ENCODE results near the gene SIK3. TPM values are rescaled to one million over a fixed set of nuclear protein-coding genes. Genes with fewer than 3 reads are reported as not detected.
"Not testable (repeated sequence)": the region's sequence is repeated elsewhere in the genome, so short reads cannot be mapped to it uniquely, and the experiment has no call there.

Gene SIK3
- total RNA-seq, 2 experiments from 2014 or later: 41.4 to 41.9 TPM

GRCh38 chr11:117117681-117118080, 19.5 kb upstream of the SIK3 start:
- ChIA-PET CTCF (no interaction called here), POLR2A (no interaction called here)

- CTCF ChIA-PET, POLR2A ChIA-PET: not testable (repeated sequence)
Measured at GRCh38 chr11:117112939-117113338, 14.7 kb upstream of the SIK3 start.

GRCh38 chr11:117112497-117112896, 14.3 kb upstream of the SIK3 start:
- POLR2A ChIA-PET, CTCF ChIA-PET: not testable (repeated sequence)

GRCh38 chr11:117110294-117110950, 12.2 kb upstream of the SIK3 start:
- ChIA-PET POLR2A (no interaction called here), CTCF (no interaction called here)

- ChIA-PET POLR2A (no interaction called here), CTCF (interaction anchor here (1.0 to 4.7 kb wide), 2 partner anchors 271 to 318 kb away, joined by 3 to 40 read pairs; partner anchors contain the start of gene APOA5)
Measured at GRCh38 chr11:117107701-117108590, 9.7 kb upstream of the SIK3 start.

- ChIA-PET CTCF (interaction anchor here (1.8 kb wide), 1 partner anchor 126 kb away, joined by 4 read pairs; no protein-coding TSS in a partner anchor), POLR2A (no interaction called here)
Measured at GRCh38 chr11:117100556-117100955, 2.3 kb upstream of the SIK3 start.

- POLR2A ChIA-PET: no interaction called here
- CTCF ChIA-PET: interaction anchor here (1.8 kb wide), 1 partner anchor 127 kb away, joined by 4 read pairs; no protein-coding TSS in a partner anchor
Measured at GRCh38 chr11:117099696-117100095, 1.5 kb upstream of the SIK3 start.

- ChIA-PET POLR2A (interaction anchor here (0.5 to 1.9 kb wide), 9 partner anchors 37 to 262 kb away, joined by 3 to 8 read pairs (median 4); no protein-coding TSS in a partner anchor), CTCF (interaction anchor here (1.3 kb wide), 1 partner anchor 245 kb away, joined by 5 read pairs; no protein-coding TSS in a partner anchor)
Measured at GRCh38 chr11:117097389-117098268, 599 bp downstream of the SIK3 start.

- CTCF ChIA-PET: no interaction called here
Measured at GRCh38 chr11:117097014-117097388, 1.2 kb downstream of the SIK3 start.

GRCh38 chr11:117096201-117096991, 1.8 kb downstream of the SIK3 start:
- POLR2A ChIA-PET: interaction anchor here (0.7 to 1.6 kb wide), 6 partner anchors 69 to 260 kb away, joined by 3 to 4 read pairs (median 4); no protein-coding TSS in a partner anchor
- CTCF ChIA-PET: no interaction called here

More at GRCh38 chr11:117097014-117097388, 1.2 kb downstream of the SIK3 start:
- POLR2A ChIA-PET: interaction anchor here (0.7 to 1.9 kb wide), 7 partner anchors 70 to 261 kb away, joined by 3 to 5 read pairs (median 4); no protein-coding TSS in a partner anchor

GRCh38 chr11:117095284-117096161, 2.7 kb downstream of the SIK3 start:
- POLR2A ChIA-PET: interaction anchor here (0.7 to 1.5 kb wide), 3 partner anchors 10 to 84 kb away, joined by 3 to 5 read pairs (median 4); no protein-coding TSS in a partner anchor
- CTCF ChIA-PET: interaction anchor here (0.7 to 1.4 kb wide), 7 partner anchors 9 to 305 kb away, joined by 3 to 6 read pairs (median 3); no protein-coding TSS in a partner anchor

- POLR2A ChIA-PET: interaction anchor here (0.7 to 1.5 kb wide), 3 partner anchors 11 to 83 kb away, joined by 3 to 5 read pairs (median 4); no protein-coding TSS in a partner anchor
- CTCF ChIA-PET: interaction anchor here (0.7 to 1.4 kb wide), 6 partner anchors 10 to 304 kb away, joined by 3 to 6 read pairs (median 4); no protein-coding TSS in a partner anchor
Measured at GRCh38 chr11:117094776-117095175, 3.5 kb downstream of the SIK3 start.

GRCh38 chr11:117092951-117093590, 5.2 kb downstream of the SIK3 start:
- ChIA-PET POLR2A (no interaction called here), CTCF (interaction anchor here (1.0 to 1.3 kb wide), 3 partner anchors 19 to 75 kb away, joined by 3 read pairs; no protein-coding TSS in a partner anchor)

GRCh38 chr11:117091753-117092477, 6.3 kb downstream of the SIK3 start:
- POLR2A ChIA-PET: interaction anchor here (0.6 to 1.0 kb wide), 3 partner anchors 16 to 29 kb away, joined by 3 to 5 read pairs (median 4); no protein-coding TSS in a partner anchor
- CTCF ChIA-PET: interaction anchor here (1.2 to 1.3 kb wide), 2 partner anchors 17 to 33 kb away, joined by 3 read pairs; no protein-coding TSS in a partner anchor

GRCh38 chr11:117090111-117090706, 8.0 kb downstream of the SIK3 start:
- POLR2A ChIA-PET: interaction anchor here (0.6 to 1.3 kb wide), 3 partner anchors 8 to 88 kb away, joined by 3 to 4 read pairs (median 3); partner anchors contain the start of gene SIK3
- CTCF ChIA-PET: interaction anchor here (0.7 to 0.9 kb wide), 3 partner anchors 41 to 197 kb away, joined by 3 to 4 read pairs (median 3); no protein-coding TSS in a partner anchor
